Coronary artery (tissue), 2 donors: ENCODE results near the gene MAPK8IP3.
A peak's percentile ranks its signal among the peaks of the same experiment; 100 is the strongest.

Experiments used
- DNase-seq: peaks from one replicate; pipeline ENCODE4 v3.0.0-alpha.2; 2017; ENCODE audit warnings: low spot score
- H3K27ac ChIP-seq, 2 donors: fragments of 200-600 bp; sonication (generic); one replicate each; pipeline ENCODE4 v1.5.1; 2016 to 2019
- H3K4me3 ChIP-seq: fragments of 200-600 bp; sonication (generic); 2 replicates; pipeline ENCODE4 v1.5.1; 2016; ENCODE audit warnings: mild to moderate bottlenecking, moderate library complexity
- TF ChIP-seq, protein P1 (sequence below): fragments of 200-600 bp; sonication (generic); IDR thresholded peaks from one replicate; pipeline ENCODE4 v1.5.1; 2019; ENCODE audit warnings: antibody characterized with exemption

The MAPK8IP3 gene

GRCh38 chr16:1705688-1706385 lies at the start of gene MAPK8IP3:
MAPK8IP3 (plus strand) TSS chr16:1706195; CDS start chr16:1706340, 145 bp downstream.
- TF ChIP-seq, protein P1, sequence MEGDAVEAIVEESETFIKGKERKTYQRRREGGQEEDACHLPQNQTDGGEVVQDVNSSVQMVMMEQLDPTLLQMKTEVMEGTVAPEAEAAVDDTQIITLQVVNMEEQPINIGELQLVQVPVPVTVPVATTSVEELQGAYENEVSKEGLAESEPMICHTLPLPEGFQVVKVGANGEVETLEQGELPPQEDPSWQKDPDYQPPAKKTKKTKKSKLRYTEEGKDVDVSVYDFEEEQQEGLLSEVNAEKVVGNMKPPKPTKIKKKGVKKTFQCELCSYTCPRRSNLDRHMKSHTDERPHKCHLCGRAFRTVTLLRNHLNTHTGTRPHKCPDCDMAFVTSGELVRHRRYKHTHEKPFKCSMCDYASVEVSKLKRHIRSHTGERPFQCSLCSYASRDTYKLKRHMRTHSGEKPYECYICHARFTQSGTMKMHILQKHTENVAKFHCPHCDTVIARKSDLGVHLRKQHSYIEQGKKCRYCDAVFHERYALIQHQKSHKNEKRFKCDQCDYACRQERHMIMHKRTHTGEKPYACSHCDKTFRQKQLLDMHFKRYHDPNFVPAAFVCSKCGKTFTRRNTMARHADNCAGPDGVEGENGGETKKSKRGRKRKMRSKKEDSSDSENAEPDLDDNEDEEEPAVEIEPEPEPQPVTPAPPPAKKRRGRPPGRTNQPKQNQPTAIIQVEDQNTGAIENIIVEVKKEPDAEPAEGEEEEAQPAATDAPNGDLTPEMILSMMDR = peak; percentile 87
- Histone ChIP-seq H3K27ac (peak within 1 kb of the TSS; percentile 70 to 87), H3K4me3 (peak within 1 kb of the TSS; percentile 86)
- DNase-seq = peak; percentile 93

- no peak overlapping the region for H3K4me3 ChIP-seq
- no peak overlapping the region for H3K27ac ChIP-seq
- TF ChIP-seq, protein P1 = no peak
- no peak for DNase-seq
Measured at GRCh38 chr16:1656808-1657617, 49.0 kb upstream of the MAPK8IP3 start.

GRCh38 chr16:1657841-1658240 lies 48.2 kb upstream of the MAPK8IP3 start:
- no peak overlapping the region for H3K27ac ChIP-seq
- TF ChIP-seq, protein P1 = no peak
- DNase-seq = no peak
- H3K4me3 ChIP-seq = no peak overlapping the region

GRCh38 chr16:1659031-1659430 lies 47.0 kb upstream of the MAPK8IP3 start:
- no peak overlapping the region for H3K27ac ChIP-seq
- H3K4me3 ChIP-seq = no peak overlapping the region
- TF ChIP-seq, protein P1 = no peak
- DNase-seq = no peak

- TF ChIP-seq, protein P1 = no peak
- H3K27ac ChIP-seq = no peak overlapping the region
- H3K4me3 ChIP-seq = no peak overlapping the region
- DNase-seq = no peak
Measured at GRCh38 chr16:1661826-1662225, 44.2 kb upstream of the MAPK8IP3 start.

- no peak for DNase-seq
- no peak overlapping the region for H3K4me3 ChIP-seq
- no peak overlapping the region for H3K27ac ChIP-seq
- TF ChIP-seq, protein P1 = no peak
Measured at GRCh38 chr16:1662543-1662942, 43.5 kb upstream of the MAPK8IP3 start.
